ENCODE data around the gene FBN1. TPM values are rescaled to one million over a fixed set of nuclear protein-coding genes. Genes with fewer than 3 reads are reported as not detected.

Gene FBN1
- total and polyA plus RNA-seq, 2 donors (not counting 3 experiments of a cell fraction or from before 2014, with no cell fraction given): 107 to 111 TPM

DNA sequence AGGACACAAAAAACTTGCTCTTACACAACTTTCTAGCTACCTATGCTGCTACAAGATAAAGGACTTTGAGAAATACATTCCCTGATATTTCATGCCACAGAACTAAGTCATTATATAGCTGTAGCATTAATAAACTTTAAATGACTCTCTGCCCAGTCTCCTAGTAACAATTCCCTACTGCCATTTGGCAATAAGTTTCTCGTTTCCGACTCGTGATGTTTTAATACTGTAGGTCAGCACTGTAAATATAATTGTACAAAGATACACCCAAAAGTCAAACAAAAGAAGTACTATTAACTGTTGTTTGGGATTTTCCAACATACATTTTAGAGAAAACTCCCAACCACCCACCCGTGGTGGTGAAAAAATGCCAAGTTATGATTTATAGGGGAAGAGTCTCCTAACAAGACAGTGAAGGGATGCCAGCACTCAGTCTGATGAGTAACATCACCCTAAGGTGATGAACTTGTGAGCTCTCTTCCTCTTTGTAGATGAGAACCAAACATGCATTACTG, 182.1 kb downstream of the FBN1 start:
- intact Hi-C loops (cut with micrococcal nuclease): no loop called here
- TF ChIP-seq JUN (IDR thresholded peaks at IDR 0.05; ENCODE audit: borderline replicate concordance, insufficient read depth, insufficient read length, low read depth) (no peak), POLR2AphosphoS5 (IDR thresholded peaks at IDR 0.05; ENCODE audit: insufficient read depth, low read depth, low read length) (no peak), GATA2 (IDR thresholded peaks at IDR 0.05; ENCODE audit: insufficient read depth, insufficient read length, low read depth, low read length) (no peak), FOS (IDR thresholded peaks at IDR 0.05; ENCODE audit: borderline replicate concordance, insufficient read depth, low read length) (no peak), EZH2 (IDR thresholded peaks at IDR 0.05; ENCODE audit: borderline replicate concordance, low read depth, low read length, severe bottlenecking) (no peak), MYC (IDR thresholded peaks at IDR 0.05; ENCODE audit: low read depth, low read length) (no peak), POLR2A (IDR thresholded peaks at IDR 0.05; ENCODE audit: low read depth, low read length) (no peak)
- TF ChIP-seq, protein P1, sequence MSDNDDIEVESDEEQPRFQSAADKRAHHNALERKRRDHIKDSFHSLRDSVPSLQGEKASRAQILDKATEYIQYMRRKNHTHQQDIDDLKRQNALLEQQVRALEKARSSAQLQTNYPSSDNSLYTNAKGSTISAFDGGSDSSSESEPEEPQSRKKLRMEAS (IDR thresholded peaks at IDR 0.05; ENCODE audit: insufficient read depth, insufficient read length): no peak
- TF ChIP-seq, protein P2, sequence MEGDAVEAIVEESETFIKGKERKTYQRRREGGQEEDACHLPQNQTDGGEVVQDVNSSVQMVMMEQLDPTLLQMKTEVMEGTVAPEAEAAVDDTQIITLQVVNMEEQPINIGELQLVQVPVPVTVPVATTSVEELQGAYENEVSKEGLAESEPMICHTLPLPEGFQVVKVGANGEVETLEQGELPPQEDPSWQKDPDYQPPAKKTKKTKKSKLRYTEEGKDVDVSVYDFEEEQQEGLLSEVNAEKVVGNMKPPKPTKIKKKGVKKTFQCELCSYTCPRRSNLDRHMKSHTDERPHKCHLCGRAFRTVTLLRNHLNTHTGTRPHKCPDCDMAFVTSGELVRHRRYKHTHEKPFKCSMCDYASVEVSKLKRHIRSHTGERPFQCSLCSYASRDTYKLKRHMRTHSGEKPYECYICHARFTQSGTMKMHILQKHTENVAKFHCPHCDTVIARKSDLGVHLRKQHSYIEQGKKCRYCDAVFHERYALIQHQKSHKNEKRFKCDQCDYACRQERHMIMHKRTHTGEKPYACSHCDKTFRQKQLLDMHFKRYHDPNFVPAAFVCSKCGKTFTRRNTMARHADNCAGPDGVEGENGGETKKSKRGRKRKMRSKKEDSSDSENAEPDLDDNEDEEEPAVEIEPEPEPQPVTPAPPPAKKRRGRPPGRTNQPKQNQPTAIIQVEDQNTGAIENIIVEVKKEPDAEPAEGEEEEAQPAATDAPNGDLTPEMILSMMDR (IDR thresholded peaks at IDR 0.05; ENCODE audit: extremely low read depth in 1 of 2, insufficient read depth in 1 of 2, low read depth in 1 of 2, low read length in 2 of 2): no peak
- no peaks in the 10 kb centered on the region for H4K20me1 ChIP-seq (replicated peaks; ENCODE audit: control insufficient read depth, extremely low read depth, insufficient read depth, low read length)
- DNase-seq (ENCODE audit: low read depth, low spot score): no peak
- POLR2A ChIA-PET: no interaction called here
- dilution Hi-C loops (cut with MboI; ENCODE audit: extremely low pct_ligation_motif_present, low sequenced_read_pairs): no loop called here
- no peaks in the 10 kb centered on the region for H3K79me2 ChIP-seq (ENCODE audit: control insufficient read depth, insufficient read depth, low read length)
- H3K4me3 ChIP-seq (replicated peaks in 1 of 3; ENCODE audit: insufficient read depth in 1 of 3, low read depth in 1 of 3, low read length in 3 of 3): no peak overlapping the region
- H3K27ac ChIP-seq (ENCODE audit: insufficient read depth, low read depth, low read length): no peak overlapping the region
- FAIRE-seq: no peak
- H3K9ac ChIP-seq (replicated peaks; ENCODE audit: extremely low read depth, insufficient read depth, low read length): no peak overlapping the region
- H3K9me1 ChIP-seq (replicated peaks; ENCODE audit: control insufficient read depth, extremely low read depth, insufficient read depth, low read length): no peaks in the 10 kb centered on the region
- no peaks in the 10 kb centered on the region for H3K9me3 ChIP-seq (replicated peaks; ENCODE audit: control insufficient read depth, insufficient read depth, low read length)
- H2AFZ ChIP-seq (ENCODE audit: low read depth, low read length): no peak overlapping the region
- peaks cover 12% of the 10 kb centered on the region for H3K4me1 ChIP-seq (ENCODE audit: control insufficient read depth, extremely low read depth, insufficient read depth, low read length)
- H3K36me3 ChIP-seq (ENCODE audit: control insufficient read depth in 2 of 2, extremely low read depth in 1 of 2, insufficient read depth in 2 of 2, low read length in 2 of 2): peaks cover 13 to 32% of the 10 kb centered on the region in 2 experiments
- no peaks in the 10 kb centered on the region for H3K27me3 ChIP-seq (ENCODE audit: control insufficient read depth in 2 of 2, insufficient read depth in 2 of 2, low read length in 2 of 2)
- H3K4me2 ChIP-seq (ENCODE audit: insufficient read depth, low read length): no peak overlapping the region
- CTCF ChIA-PET: no interaction called here
- no TSS peak for BruUV-seq (replicated peaks)

Measured in endothelial cell of umbilical vein (primary cell).